IPS DF 6.9 (cell line): Measurements from ENCODE around the gene GEMIN5.
"Not testable (repeated sequence)": the region's sequence is repeated elsewhere in the genome, so short reads cannot be mapped to it uniquely, and the experiment has no call there.

Experiments used
- DNase-seq: peaks from one replicate; pipeline ENCODE4 v3.0.0-alpha.2; 2013; ENCODE audit warnings: low read depth, low spot score
- H3K27ac ChIP-seq: one replicate; pipeline ENCODE4 v1.5.1; 2013; ENCODE audit warnings: low read length, control low read depth
- H3K27me3 ChIP-seq: 2 replicates; pipeline ENCODE4 v1.6.1; 2013; ENCODE audit warnings: mild to moderate bottlenecking, low read length; ENCODE audit not compliant: control insufficient read depth, insufficient read depth
- H3K36me3 ChIP-seq: 2 replicates; pipeline ENCODE4 v1.6.1; 2013; ENCODE audit warnings: low read length; ENCODE audit not compliant: control insufficient read depth, insufficient read depth
- H3K4me1 ChIP-seq: 2 replicates; pipeline ENCODE4 v1.6.1; 2013; ENCODE audit warnings: low read length; ENCODE audit not compliant: control insufficient read depth, insufficient read depth
- H3K4me3 ChIP-seq: 2 replicates; pipeline ENCODE4 v1.5.1; 2013; ENCODE audit warnings: mild to moderate bottlenecking, low read length
- H3K9me3 ChIP-seq: 2 replicates; pipeline ENCODE4 v1.6.1; 2013; ENCODE audit warnings: low read length, inconsistent platforms; ENCODE audit not compliant: control insufficient read depth, insufficient read depth
- WGBS: extraction: QIAGEN DNeasy Blood & Tissue Kit; methylation state at CpG from one replicate; pipeline ENCODE4 v1.1.7; 2013; ENCODE audit warnings: mixed read lengths, missing lambda C conversion rate; ENCODE audit not compliant: insufficient read length, insufficient coverage; 5-methylcytosine and 5-hydroxymethylcytosine counted together

Gene GEMIN5

DNA sequence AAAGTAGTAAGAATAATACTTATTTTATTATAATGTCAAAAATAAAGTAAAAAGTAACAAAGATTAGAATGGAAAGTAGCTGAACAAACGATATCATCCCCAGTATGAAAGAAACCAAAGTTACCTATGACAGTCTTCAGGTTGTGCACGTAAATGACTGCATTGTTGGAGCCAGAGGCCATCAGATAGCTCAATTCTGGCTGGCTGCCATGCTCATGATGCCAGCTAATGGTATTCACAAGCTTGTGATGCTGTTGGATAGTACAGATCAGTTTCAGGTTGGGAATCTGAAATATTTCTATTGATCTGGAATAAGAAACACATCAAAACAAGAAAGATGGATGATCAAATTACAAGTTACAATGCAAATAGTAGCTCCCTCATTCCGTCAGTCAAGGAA is 21.1 kb downstream of the GEMIN5 start:
- no peaks in the 10 kb centered on the region for H3K4me1 ChIP-seq
- H3K27me3 ChIP-seq: no peaks in the 10 kb centered on the region
- WGBS: no CpG with 5 or more reads among the region's 3 CpGs
- peaks cover 13% of the 10 kb centered on the region; the same call in 1 of the 2 replicates for H3K36me3 ChIP-seq
- no peak overlapping the region for H3K4me3 ChIP-seq
- H3K9me3 ChIP-seq: no peaks in the 10 kb centered on the region
- H3K27ac ChIP-seq: no peak overlapping the region
- DNase-seq: no peak

DNA sequence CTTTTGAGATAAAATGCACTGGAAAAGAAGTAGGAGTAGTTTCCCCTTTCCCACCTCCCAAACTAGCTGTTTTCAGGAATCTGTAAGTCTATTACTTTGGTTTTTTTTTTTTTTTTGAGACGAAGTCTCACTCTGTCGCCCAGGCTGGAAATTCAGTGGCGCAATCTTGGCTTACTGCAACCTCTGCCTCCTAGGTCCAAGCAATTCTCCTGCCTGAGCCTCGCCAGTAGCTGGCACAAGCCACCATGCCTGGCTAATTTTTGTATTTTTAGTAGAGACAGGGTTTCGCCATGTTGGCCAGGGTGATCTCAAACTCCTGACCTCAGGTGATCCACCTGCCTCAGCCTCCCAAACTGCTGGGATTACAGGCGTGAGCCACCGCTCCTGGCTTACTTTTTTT is 32.4 kb downstream of the GEMIN5 start:
- WGBS: no CpG with 5 or more reads among the region's 7 CpGs
- H3K36me3 ChIP-seq: peaks cover 11% of the 10 kb centered on the region; the same call in 1 of the 2 replicates
- H3K27ac ChIP-seq, H3K4me3 ChIP-seq, H3K9me3 ChIP-seq, H3K27me3 ChIP-seq, DNase-seq, H3K4me1 ChIP-seq: not testable (repeated sequence)

DNA sequence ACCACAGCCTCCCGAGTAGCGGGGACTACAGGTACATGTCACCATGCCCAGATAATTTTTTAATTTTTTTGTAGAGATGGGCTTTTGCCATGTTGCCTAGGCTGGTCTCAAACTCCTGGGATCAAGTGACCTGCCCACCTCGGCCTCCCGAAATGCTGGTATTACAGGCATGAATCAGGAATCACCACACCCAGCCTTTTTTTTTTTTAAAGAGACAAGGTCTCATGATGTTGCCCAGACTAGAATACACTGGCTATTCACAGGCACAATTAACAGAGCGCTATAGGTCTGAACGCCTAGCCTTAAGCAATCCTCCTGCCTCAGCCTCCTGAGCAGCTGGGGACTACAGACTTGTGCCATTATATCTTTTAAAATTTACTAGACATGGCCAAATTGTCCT is 36.1 kb downstream of the GEMIN5 start:
- no peaks in the 10 kb centered on the region for H3K27me3 ChIP-seq
- H3K27ac ChIP-seq: no peak overlapping the region
- no CpG with 5 or more reads among the region's 6 CpGs for WGBS
- no peak for DNase-seq
- no peaks in the 10 kb centered on the region for H3K4me1 ChIP-seq
- H3K36me3 ChIP-seq: peaks cover 22% of the 10 kb centered on the region; the same call in 1 of the 2 replicates
- H3K9me3 ChIP-seq: no peaks in the 10 kb centered on the region
- H3K4me3 ChIP-seq: no peak overlapping the region

DNA sequence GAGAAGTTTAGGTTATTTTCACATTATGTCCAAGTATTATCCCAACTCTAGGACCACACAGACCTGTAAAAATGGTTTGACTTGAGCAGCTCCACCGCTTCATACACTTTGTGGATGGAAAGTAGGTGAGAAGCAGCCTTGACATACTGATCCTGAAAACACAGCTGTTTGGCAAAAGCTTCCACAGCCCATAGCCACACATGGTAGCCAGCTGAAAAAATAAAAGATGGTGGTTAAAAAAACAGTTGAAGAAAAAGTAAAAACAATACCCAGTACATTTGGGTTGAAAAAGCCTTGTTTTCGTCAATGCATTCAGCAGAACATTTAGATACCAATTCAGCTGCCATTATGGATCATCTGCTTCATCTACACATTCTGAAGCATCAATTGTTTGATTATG is 36.7 kb downstream of the GEMIN5 start:
- Histone ChIP-seq H3K27me3 (no peaks in the 10 kb centered on the region), H3K4me1 (no peaks in the 10 kb centered on the region), H3K27ac (no peak overlapping the region), H3K9me3 (no peaks in the 10 kb centered on the region), H3K36me3 (peaks cover 22% of the 10 kb centered on the region; the same call in 1 of the 2 replicates), H3K4me3 (no peak overlapping the region)
- WGBS: no CpG with 5 or more reads among the region's 2 CpGs
- no peak for DNase-seq

DNA sequence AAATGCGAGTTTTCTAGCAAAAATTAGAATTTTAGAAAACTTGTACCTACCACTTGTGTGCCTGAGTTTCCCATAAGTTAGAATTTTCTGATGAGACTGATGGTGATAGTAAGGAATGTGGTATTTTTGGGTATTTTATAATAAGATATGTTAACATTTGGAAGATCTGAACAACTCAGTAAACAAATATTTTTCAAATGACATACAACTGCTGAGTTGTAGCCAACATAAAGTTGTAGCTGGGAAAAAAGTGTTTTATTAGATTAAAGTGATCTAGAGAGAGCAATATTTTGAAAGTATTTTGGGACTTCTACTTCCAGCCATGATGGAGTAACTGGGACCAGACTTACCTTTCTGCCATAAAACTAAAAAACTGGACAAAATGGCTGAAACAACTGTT is 37.9 kb downstream of the GEMIN5 start:
- DNase-seq: no peak
- H3K27me3 ChIP-seq: no peaks in the 10 kb centered on the region
- no peaks in the 10 kb centered on the region for H3K4me1 ChIP-seq
- H3K4me3 ChIP-seq: no peak overlapping the region
- no peak overlapping the region for H3K27ac ChIP-seq
- H3K9me3 ChIP-seq: no peaks in the 10 kb centered on the region
- H3K36me3 ChIP-seq: peaks cover 26% of the 10 kb centered on the region; the same call in 1 of the 2 replicates
- no CpG with 5 or more reads among the region's 1 CpG for WGBS

DNA sequence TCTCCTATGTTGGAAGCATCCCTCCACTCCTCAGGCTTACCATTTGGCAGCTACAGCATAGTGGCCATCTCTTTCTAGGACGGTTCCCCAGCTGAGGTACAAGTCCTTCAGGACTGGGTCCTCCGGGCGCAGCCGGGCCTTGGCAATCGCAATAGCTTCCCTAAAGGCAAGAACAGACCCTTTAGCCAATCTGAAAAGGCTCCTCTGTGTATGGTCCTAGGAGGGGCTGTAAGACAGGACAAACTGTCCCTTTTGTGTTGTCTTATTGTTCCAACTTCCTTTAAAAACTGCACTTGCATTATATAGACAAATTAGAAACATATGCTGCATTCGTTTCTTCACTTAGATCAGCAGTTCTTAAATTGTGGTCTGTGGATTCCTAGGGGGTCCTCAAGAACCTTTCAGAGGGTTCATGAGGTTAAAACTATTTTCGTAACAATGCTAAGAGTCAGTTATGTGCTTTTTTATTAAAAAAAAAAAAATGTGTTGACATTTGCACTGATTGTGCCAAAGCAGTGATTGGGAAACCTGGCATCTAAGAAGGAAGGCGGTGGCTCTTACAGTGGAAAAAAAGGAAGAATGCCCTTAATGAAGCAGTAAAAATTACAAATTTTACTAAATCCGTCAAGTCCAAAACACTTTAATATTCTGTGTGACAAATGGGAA is 38.7 kb downstream of the GEMIN5 start:
- no peaks in the 10 kb centered on the region for H3K9me3 ChIP-seq
- no peak overlapping the region for H3K27ac ChIP-seq
- peaks cover 26% of the 10 kb centered on the region; the same call in 1 of the 2 replicates for H3K36me3 ChIP-seq
- H3K4me1 ChIP-seq: no peaks in the 10 kb centered on the region
- H3K4me3 ChIP-seq: no peak overlapping the region
- no peak for DNase-seq
- no CpG with 5 or more reads among the region's 9 CpGs for WGBS
- H3K27me3 ChIP-seq: no peaks in the 10 kb centered on the region

DNA sequence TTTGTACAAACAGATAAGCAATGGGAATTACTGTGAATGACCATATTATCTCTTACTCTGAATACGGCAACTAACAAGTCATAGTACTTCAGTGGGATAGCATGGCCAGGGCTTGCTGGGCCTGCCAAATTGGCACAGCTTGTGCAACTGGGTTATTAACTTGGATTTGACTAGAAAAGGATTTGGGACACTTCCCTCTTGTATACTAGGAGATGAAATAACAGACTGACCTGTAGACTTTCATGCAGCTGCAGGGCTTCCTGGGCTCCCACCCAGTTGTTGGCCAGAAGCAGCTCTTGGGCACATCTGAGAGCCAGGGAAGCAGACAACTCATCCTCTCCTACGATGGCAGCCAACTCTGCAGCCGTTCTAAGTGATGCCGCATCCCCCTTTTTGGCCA is 39.8 kb downstream of the GEMIN5 start:
- Histone ChIP-seq H3K4me1 (no peaks in the 10 kb centered on the region), H3K9me3 (no peaks in the 10 kb centered on the region), H3K27ac (no peak overlapping the region), H3K27me3 (no peaks in the 10 kb centered on the region), H3K4me3 (no peak overlapping the region), H3K36me3 (peaks cover 29% of the 10 kb centered on the region; the same call in 1 of the 2 replicates)
- WGBS: no CpG with 5 or more reads among the region's 4 CpGs
- no peak for DNase-seq

DNA sequence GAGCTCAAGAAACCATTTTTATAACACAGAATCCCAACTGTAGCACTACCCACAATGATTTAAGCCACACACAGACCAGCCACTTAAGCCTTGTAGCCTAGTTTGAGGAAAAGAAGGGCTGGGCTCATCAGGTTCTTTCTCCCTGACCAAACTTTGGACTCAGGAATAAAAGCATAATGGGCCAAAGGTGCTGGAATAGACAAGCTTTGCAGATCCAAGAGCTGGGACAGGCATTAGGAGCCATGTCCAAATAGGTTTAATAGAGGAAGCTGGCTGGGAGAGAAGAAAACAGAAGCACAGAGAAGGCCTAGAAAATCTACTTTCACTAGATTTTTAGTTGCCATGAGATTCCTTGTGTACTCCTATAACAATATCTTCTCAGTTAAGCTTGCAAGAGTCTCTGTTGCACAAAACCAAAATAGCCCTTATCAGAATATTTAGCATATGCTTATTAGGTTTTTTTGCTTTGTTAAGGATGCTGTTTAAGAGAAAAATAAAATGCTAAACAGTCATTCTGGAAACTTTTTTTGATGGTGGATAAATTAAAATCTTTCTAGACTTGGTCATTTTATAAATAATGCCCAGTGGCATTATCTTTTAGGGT is 41.3 kb downstream of the GEMIN5 start:
- Histone ChIP-seq H3K4me1 (no peaks in the 10 kb centered on the region), H3K9me3 (no peaks in the 10 kb centered on the region), H3K27me3 (no peaks in the 10 kb centered on the region), H3K36me3 (peaks cover 32% of the 10 kb centered on the region; the same call in 1 of the 2 replicates), H3K27ac (no peak overlapping the region), H3K4me3 (no peak overlapping the region)
- no peak for DNase-seq

DNA sequence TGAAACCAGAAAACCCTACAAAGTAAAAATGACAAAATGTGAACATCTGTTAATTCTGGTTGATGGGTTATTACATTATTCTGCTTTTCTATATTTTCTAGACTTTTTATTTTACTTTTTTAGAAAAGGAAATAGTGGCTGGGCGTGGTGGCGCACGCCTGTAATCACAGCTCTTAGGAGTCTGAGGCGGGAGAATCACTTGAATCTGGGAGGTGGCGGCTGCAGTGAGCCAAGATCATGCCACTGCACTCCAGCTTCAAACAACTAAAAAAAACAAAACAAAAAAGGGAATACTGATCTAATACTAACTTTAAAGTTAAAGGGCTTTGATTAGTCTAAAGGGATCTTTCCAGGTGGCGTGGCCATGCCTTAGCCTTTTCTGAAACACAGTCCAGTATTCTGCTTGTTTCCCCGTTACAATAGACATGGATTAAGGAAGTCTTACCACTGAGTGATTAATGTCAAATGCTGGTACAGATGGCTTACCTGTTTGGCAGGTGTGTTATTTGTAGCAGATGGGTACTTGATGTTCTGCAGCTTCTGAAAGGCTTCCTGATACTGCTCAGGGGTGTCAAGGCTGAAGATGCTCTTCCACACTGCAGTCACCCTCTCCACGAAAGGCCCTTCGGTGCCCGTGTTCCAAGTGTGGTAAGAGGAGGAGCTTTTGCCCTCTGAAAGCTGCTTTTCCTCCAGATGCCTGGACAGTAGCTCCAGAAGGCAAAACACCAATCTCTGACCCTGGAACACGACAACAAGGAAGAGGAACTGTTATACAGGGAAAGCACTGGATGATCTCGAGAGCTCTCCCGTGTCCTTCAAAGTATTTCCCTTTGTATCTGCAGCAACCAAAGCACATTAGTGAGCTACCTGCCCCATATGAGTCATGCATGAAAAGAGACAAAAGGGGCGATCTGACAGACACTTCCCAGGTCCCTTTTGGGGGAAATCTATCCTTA is 42.1 kb downstream of the GEMIN5 start:
- H3K36me3 ChIP-seq: peaks cover 29% of the 10 kb centered on the region; the same call in 1 of the 2 replicates

DNA sequence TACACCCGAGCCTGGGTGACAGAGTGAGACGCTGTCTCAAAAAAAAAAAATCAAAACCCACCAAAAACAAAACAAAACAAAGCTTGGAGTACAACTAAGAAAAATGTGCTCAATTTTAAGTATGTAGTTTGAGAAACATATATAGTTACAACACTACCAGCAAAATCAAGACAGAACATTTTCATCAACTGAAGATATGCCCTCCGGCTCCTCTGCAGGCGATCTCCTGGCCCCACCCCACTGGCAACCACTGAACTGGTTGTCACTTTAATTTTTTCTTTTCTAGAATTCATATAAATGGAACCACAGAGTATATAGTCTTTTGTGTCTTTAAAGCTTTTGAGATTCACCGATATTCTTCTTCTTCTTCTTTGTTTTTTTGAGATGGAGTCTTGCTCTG is 44.6 kb downstream of the GEMIN5 start:
- DNase-seq: no peak
- H3K27ac ChIP-seq: no peak overlapping the region
- no peaks in the 10 kb centered on the region for H3K9me3 ChIP-seq
- WGBS: no CpG with 5 or more reads among the region's 5 CpGs
- H3K36me3 ChIP-seq: peaks cover 27% of the 10 kb centered on the region; the same call in 1 of the 2 replicates
- no peak overlapping the region for H3K4me3 ChIP-seq
- H3K4me1 ChIP-seq: no peaks in the 10 kb centered on the region
- no peaks in the 10 kb centered on the region for H3K27me3 ChIP-seq

More for the DNA sequence above, 42.1 kb downstream of the GEMIN5 start:
- Histone ChIP-seq H3K27me3 (no peaks in the 10 kb centered on the region), H3K4me3 (no peak overlapping the region), H3K4me1 (no peaks in the 10 kb centered on the region), H3K27ac (no peak overlapping the region), H3K9me3 (no peaks in the 10 kb centered on the region)
- no CpG with 5 or more reads among the region's 14 CpGs for WGBS
- no peak for DNase-seq
